Measurements from ENCODE around the gene NUP98. TPM values are rescaled to one million over a fixed set of nuclear protein-coding genes. Genes with fewer than 3 reads are reported as not detected.
"Not testable (repeated sequence)": the region's sequence is repeated elsewhere in the genome, so short reads cannot be mapped to it uniquely, and the experiment has no call there.

NUP98 gene
- total RNA-seq, 2 donors from 2014 or later = 38.0 to 59.7 TPM

DNA sequence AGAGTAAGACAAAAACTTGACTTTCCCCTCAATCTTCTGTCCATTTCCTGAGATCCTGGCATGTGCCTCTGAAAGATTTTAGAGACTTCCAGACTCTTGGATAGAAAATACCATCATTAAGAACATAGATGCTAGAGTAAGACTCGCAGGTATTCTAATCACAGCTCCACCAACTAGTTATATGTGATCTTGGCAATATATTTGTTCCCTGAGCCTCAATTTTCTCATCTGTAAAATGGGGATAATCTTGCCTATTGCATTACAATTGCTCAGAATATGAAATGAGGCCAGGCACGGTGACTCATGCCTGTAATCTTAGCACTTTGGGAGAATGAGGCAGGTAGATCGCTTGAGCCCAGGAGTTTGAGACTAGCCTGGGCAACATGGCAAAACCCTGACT lies 32.7 kb upstream of the NUP98 start:
- no peak for DNase-seq
- intact Hi-C loops (cut with DNase I) = no loop called here
- ATAC-seq = no peak

DNA sequence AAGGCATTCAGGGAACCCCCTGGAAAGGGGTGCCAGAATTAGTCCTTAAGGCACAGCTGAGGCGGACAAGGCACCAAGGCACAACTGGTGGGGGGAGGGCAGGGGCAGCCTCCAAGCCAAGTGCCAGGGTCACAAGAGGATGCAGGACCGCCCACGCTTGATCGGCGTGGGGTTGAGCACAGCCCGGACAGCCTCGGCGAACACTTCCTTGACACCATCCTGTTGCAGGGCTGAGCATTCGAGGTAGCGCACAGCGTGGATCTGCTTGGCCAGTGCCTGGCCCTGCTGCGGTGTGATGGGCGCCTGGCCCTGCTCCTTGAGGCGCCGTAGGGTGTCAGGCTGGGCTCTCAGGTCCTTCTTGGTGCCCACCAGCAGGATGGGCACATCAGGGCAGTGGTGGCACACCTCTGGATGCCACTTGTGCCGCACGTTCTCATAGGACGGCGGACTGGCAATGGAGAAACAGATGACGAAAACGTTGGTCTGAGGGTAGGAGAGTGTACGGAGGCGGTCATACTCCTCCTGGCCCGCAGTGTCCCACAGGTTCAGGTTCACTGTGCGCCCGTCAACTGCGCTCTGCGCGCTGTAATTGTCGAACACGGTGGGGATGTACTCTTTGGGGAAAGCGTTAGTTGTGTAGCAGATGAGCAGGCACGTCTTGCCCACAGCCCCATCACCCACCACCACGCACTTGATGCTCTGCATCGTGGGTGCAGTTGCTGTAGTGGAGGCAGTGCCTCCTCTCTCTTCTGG lies 30.3 kb upstream of the NUP98 start:
- DNase-seq = no peak
- no peak for ATAC-seq
- intact Hi-C loops (cut with DNase I) = no loop called here

DNA sequence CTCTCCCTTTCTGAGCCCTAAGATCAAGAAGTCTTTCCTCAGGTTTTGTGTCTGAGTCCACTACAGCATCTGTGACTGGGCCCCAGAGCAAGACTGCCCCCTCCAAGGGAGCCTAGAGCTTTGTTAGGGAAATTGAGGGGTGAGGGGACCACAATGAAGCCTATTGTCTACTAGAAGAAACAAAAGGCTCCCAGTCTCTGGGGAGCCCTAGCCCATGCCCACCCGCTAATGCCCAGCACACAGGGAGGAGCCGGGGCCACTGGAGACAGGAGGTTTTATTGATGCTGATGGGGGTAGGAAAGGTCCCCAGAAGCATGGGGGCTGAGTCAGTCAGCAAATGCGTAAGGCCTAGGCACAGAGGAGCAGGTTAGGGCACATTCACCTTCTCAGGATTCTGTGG lies 29.4 kb upstream of the NUP98 start:
- intact Hi-C loops (cut with DNase I) = no loop called here
- no peak for ATAC-seq
- DNase-seq = no peak

DNA sequence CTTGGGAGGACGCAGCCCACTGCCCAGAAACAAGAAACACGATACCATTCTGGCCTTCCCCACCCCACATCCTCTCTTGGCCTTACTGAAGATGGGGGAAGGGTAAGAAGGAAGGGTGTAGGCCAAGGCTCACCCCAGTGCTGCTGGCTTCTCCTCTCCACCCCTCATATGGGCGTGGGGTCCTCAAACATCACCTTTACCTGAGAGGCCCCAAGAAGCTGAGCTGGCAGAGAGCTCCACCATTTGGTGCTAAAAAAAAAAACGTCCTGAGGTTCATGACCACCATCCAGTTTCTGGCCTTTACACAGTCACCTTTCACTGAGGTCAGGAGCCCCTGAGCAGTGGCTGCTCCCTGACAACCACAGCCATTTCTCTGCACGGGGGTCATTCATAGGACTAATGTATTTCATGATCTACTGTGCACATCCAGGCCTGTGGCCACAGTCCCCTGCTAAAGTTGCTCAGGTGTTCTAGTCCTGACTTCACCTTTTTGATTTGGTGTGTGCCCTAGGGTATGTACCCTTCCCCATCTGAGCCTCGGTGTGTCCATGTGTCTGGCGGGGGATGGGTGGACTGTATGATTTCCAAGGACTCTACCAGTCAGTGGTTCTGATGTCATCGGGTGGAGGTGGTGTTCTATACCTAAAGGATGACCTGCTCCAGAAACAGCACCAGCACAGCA lies 28.3 kb upstream of the NUP98 start:
- ATAC-seq = no peak
- intact Hi-C loops (cut with DNase I) = no loop called here

DNA sequence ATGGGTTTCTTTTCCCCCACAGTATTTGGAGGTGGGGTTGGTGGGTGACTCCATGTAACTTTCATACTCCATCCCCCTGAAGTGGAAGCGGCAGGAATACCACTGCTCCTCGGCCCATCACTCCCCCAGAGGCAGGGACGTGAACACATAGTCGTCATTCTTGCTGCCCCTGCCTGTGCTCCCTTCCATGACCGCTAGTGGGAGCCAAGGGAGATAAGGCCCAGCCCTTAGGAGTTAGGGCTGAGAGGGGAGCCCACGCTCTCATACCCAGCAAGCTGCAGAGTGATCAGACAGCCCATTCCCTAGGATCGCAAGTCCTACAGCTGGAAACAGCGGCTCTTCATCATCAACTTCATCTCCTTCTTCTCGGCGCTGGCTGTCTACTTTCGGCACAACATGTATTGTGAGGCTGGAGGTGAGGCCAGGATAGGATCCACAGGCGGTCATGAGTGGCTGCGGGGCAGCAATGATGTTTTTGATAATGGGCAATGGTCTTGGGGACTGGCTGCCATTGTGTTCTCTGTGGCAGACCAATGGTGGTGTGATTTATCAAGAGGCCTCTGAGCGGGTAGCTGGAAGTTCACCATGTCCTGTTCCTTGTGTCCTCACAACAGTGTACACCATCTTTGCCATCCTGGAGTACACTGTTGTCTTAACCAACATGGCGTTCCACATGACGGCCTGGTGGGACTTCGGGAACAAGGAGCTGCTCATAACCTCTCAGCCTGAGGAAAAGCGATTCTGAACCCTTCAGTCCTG lies 27.5 kb upstream of the NUP98 start:
- intact Hi-C loops (cut with DNase I) = no loop called here
- ATAC-seq (peak; percentile 61 to 69), DNase-seq (peak; percentile 62)

More for the DNA sequence above, 28.3 kb upstream of the NUP98 start:
- no peak for DNase-seq

DNA sequence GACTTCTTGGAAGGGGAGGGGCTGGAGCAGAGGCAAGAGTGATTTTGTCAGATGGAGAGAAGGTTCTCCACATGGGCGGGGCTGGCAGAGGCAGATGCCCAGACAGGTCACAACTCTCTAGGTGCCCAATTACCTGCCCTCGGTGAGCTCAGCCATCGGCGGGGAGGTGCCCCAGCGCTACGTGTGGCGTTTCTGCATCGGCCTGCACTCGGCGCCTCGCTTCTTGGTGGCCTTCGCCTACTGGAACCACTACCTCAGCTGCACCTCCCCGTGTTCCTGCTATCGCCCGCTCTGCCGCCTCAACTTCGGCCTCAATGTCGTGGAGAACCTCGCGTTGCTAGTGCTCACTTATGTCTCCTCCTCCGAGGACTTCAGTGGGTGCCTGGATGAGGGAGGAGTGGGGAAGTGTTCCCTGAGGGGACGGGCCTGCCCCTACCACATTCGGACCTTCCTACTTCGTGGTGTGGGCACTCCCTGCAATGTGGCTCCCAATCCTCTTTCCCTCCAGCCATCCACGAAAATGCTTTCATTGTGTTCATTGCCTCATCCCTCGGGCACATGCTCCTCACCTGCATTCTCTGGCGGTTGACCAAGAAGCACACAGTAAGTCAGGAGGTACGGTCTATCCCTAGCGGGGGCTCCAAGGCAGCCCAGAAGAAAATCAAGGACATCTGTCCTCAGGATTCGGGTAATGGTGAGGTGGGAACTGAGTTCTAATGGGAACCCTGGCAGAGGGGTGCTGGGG lies 26.6 kb upstream of the NUP98 start:
- intact Hi-C loops (cut with DNase I) = no loop called here
- DNase-seq (no peak), ATAC-seq (no peak)

DNA sequence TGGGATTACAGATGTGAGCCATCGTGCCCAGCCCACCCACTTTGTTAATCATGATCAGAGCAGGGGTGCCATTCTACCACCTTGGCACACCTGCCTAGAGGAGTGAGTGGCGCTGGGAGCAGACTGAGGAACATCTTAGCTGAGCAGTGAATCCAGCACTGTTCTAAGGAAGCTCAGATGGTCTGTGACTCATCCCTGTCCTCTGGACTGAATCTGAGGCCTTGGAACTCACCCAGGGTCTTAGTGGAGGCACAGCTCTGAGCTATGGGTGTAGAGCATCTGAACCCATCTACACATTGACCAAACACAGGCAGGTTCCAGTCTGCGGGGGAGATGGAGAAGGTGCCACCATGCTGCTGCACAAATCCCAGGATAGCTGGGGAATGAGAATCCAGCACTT lies 25.9 kb upstream of the NUP98 start:
- peak in 1 of 2 donors; percentile 72 for ATAC-seq

DNA sequence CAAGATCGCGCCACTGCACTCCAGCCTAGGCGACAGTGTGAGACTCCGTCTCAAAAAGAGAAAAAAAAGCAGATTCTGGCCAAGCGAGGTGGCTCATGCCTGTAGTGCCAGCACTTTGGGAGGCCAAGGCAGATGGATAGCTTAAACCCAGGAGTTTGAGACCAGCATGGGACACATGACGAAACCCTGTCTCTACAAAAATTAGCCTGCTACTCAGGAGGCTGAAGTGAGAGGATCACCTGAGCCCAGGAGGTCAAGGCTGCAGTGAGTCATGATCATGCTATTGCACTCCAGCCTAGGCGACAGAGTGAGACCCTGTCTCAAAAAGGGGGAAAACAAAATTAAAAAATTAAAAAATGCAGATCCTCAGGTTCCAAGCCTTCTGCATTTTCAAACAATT lies 25.0 kb upstream of the NUP98 start:
- intact Hi-C loops (cut with DNase I) = no loop called here
- DNase-seq (no peak), ATAC-seq (no peak)

More for the DNA sequence above, 25.9 kb upstream of the NUP98 start:
- no peak for DNase-seq
- intact Hi-C loops (cut with DNase I) = no loop called here

DNA sequence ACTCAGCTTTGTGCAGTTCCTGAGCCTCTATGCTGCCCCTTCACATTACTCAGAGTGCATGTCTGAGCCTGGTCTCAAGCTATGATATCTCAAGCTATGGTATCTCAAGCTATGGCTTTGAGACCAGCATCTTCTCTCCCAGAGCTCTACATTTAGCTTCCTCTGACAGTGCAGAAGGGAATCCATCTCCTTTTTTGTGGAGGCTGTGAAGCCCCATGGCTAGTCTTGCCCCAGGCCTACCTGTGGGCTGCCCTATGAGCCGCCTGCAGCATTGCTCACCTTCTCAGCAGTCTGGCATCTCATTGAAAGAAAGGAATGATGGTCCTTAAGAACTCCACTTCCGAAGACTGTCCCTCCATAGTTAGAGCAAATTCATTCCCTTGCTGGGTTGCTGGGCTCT lies 23.6 kb upstream of the NUP98 start:
- no peak for DNase-seq
- no peak for ATAC-seq
- intact Hi-C loops (cut with DNase I) = no loop called here

DNA sequence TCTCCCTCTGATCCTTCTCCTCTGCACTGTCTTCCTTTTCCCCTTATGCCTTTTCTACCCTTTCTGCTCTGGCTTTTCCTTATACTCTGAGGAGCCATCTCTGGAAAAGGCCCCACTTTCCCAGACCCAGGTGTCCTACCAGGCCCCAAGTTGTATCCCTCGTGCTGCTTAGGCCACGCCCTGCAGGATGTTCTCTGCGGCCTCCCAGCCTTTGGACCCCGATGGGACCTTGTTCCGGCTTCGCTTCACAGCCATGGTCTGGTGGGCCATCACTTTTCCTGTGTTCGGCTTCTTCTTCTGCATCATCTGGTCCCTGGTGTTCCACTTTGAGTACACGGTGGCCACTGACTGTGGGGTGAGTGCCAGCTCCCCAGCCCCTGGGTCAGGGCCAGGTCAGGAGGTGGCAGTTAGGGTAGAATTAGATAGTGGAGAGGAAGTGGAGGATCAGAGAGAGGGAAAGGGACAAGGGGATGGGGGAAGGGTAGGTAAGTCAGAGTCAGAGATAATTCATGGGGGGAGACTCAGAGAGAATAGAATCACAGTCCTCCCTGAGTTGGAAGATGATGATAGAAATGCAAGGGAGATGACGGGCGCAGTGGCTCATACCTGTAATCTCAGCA lies 19.9 kb upstream of the NUP98 start:
- no peak for DNase-seq
- no peak for ATAC-seq

DNA sequence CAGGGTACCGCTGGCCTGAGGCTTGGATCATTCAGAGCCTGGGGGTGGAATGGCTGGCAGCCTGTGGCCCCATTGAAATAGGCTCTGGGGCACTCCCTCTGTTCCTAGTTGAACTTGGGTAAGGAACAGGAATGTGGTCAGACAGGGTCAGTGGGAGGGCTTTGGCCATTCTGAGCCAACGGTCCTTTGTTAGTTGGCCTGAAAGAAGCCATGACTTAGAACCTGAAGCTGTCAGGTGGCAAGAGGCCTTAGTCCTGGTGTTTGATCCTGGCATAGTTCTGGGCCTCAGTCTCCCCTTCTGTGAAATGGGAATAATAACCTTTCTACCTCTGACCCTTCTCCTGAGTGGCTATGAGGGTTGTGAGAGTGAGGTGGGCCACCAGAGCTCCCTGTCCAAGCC lies 19.3 kb upstream of the NUP98 start:
- no peak for DNase-seq
- no peak for ATAC-seq
- intact Hi-C loops (cut with DNase I) = no loop called here

More for the DNA sequence above, 19.9 kb upstream of the NUP98 start:
- intact Hi-C loops (cut with DNase I) = no loop called here

DNA sequence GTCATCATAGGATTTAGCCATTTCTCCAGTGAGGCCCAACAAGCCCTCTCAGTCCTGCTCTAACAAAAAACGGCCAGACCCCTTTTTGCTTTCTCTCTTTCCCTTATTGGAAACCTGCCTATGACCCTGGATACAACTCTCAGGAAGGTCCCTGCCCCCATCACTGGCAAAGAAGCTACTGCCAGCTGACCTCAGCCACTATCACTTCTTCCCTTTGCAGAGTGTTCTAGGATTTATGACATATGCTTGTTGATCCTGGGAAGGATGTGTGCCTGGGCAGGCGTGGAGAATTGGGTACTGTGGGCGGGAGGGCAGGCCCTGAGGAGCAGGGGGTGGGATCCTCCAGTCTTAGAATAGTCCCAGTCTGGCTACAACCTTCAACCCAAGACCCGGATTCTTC lies 18.5 kb upstream of the NUP98 start:
- DNase-seq (no peak), ATAC-seq (peak; percentile 30 to 44)

DNA sequence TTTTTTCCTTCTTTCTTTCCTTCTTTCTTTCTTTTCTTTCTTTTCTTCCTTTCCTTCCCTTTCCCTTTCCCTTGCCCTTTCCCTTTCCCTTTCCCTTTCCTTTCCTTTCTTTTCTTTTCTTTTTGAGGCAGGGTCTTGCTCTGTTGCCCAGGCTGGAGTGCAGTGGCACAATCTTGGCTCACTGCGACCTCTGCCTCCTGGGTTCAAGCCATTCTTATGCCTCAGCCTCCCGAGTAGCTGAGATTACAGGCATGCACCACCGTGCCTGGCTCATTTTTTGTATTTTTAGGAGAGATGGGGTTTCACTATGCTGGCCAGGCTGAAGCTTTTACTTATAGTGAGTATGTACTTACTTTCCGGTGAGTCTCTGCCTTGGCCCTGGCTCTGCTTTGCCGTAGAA lies 17.5 kb upstream of the NUP98 start:
- ATAC-seq; intact Hi-C loops (cut with DNase I); DNase-seq: not testable (repeated sequence)

More for the DNA sequence above, 18.5 kb upstream of the NUP98 start:
- intact Hi-C loops (cut with DNase I) = no loop called here

DNA sequence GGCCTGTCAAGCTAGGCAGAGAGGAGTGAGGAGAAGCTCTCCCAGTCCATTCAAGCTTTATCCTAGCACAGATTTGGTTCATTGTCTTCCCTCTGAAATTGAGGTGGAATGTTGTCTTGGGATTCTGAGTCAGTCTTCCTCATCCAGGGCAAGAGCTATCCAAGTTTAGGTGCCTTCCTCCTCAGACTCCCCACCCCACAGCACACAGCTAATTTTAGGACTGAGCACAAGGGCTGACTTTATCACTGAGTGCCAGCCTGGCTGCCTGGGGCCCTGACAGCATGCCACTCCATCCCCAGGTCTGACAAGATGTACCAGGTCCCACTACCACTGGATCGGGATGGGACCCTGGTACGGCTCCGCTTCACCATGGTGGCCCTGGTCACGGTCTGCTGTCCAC lies 13.6 kb upstream of the NUP98 start:
- no peak for DNase-seq
- intact Hi-C loops (cut with DNase I) = no loop called here
- ATAC-seq = peak in 1 of 2 donors; percentile 33

DNA sequence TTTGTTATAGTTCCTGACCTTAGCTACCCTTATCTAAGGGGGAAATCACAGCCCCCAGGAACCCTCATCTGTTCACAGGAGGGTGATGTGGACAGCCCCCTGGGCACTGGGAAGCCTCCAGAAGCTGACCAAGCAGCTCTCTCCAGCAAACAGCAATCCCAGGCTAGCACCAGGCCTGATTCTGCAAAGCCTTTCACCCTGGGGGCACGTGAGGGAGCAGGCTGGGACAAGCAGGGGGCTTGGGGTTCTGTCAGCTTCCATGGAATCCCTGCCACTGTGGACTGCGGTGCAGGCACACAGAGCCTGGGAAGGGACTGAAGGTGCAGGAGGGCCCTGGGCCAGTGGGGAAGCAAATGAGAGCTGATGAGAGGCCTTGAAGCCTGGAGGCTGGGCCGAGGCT lies 13.1 kb upstream of the NUP98 start:
- ATAC-seq (no peak), DNase-seq (no peak)
- intact Hi-C loops (cut with DNase I) = no loop called here

DNA sequence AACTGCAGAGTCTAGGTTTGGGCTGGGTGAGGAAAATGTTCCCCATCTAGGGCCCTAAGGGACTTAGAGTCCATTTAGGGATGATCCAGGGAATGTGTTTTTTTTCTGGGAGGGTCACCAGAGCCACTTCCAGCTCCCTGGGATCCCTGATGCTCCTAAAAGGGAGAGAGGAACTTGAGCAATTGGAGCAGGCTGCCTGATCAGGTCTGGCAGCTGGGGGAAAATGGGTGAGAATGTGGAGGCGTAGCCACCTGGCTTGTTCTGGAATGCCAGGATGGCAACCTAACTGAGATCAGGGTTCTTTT lies 12.2 kb upstream of the NUP98 start:
- intact Hi-C loops (cut with DNase I) = no loop called here
- DNase-seq = no peak
- no peak for ATAC-seq

DNA sequence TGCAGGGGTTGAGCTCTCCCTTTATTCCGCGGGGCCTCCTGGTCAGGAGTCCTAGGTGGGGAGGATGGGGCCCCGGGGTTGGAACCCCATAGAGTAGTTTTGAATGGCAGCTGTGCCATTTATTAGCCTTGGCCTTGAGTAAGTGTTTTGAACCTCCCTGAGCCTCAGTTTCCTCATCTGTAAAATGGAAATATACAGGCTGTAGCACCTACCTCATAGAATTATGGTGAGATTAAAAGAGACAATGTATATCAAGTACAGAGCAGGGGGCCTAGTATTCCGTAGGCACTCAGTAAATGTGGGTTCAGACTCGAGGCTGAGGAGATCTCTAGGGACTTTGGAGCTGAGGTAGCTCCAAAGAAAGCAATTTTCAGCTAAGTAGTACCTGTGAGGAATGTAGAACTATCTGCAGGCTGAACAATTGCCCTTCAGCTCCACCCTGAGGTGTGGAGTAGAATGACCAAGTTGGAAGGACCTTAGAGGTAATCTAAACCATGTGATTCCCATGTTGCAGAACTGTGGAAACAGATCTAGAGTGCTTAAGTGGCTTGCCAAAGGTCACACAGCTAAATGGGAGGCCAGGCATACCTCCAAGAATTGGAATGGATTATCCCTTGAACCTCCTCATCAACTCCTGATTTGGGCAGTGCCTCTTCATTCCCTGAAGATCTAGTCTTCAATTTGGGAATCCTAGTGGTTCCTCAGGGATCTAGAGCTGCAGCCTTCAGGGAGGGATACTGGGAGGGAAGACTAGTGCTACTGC lies 11.7 kb upstream of the NUP98 start:
- intact Hi-C loops (cut with DNase I) = no loop called here
- ATAC-seq = peak; percentile 60 to 70

More for the DNA sequence above, 11.7 kb upstream of the NUP98 start:
- no peak for DNase-seq
